Panc1 (cell line): ENCODE results near the gene ADIRF.

Source experiments
- CTCF ChIP-seq: fragments of 450-650 bp; IDR thresholded peaks from 2 replicates; pipeline ENCODE4 v1.5.1; 2017; ENCODE audit warnings: mild to moderate bottlenecking
- TCF7L2 ChIP-seq: IDR thresholded peaks from 2 replicates; pipeline ENCODE4 v1.6.1; 2011; ENCODE audit warnings: mild to moderate bottlenecking, low read depth, low read length, inconsistent platforms
- TF ChIP-seq, protein P1 (sequence below), 2 experiments: IDR thresholded peaks; 2 replicates each; pipeline ENCODE4 v1.6.1; 2011 to 2012; ENCODE audit warnings: low read depth in 2 of 2, control low read depth in 1 of 2, low read length in 1 of 2, mild to moderate bottlenecking in 1 of 2, moderate library complexity in 1 of 2; ENCODE audit not compliant: insufficient read depth in 1 of 2

DNA sequence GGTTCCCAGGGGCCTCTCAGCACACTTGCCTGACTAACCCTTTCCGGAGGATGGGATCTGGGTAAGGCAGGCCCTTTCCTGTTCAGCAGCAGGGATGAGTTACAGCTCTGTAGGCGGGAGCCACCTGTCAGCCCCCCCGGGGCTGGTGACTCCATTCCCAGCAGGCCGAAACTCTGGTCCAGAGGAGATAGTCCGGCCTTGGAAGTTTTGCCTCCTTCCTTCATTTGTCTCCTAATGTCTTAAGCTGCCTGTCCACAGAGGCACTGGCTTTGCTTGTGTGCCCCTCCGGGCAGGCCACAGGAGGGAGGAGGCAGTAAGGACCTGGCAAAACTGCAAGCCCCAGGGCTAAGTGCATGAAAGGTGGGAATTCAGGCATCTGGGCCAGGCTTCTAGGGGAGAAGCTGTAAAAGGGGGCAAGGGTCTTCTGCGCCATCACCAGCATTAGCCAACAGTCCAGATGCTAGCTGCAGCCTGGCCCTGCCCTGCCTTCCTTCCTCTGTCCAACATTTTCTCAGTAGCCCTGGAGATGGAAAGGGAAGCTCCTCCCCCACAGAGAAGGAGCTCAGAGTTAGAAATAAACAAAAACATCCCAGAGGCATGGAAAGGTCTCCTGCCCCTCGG lies 1.2 kb downstream of the ADIRF start:
- TF ChIP-seq CTCF (no peak), TCF7L2 (no peak)
- TF ChIP-seq, protein P1, sequence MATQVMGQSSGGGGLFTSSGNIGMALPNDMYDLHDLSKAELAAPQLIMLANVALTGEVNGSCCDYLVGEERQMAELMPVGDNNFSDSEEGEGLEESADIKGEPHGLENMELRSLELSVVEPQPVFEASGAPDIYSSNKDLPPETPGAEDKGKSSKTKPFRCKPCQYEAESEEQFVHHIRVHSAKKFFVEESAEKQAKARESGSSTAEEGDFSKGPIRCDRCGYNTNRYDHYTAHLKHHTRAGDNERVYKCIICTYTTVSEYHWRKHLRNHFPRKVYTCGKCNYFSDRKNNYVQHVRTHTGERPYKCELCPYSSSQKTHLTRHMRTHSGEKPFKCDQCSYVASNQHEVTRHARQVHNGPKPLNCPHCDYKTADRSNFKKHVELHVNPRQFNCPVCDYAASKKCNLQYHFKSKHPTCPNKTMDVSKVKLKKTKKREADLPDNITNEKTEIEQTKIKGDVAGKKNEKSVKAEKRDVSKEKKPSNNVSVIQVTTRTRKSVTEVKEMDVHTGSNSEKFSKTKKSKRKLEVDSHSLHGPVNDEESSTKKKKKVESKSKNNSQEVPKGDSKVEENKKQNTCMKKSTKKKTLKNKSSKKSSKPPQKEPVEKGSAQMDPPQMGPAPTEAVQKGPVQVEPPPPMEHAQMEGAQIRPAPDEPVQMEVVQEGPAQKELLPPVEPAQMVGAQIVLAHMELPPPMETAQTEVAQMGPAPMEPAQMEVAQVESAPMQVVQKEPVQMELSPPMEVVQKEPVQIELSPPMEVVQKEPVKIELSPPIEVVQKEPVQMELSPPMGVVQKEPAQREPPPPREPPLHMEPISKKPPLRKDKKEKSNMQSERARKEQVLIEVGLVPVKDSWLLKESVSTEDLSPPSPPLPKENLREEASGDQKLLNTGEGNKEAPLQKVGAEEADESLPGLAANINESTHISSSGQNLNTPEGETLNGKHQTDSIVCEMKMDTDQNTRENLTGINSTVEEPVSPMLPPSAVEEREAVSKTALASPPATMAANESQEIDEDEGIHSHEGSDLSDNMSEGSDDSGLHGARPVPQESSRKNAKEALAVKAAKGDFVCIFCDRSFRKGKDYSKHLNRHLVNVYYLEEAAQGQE (IDR thresholded peaks at IDR 0.05; ENCODE audit: insufficient read depth in 1 of 2, low read depth in 2 of 2, low read length in 1 of 2): no peak
